HepG2 (cell line): Measurements from ENCODE around the gene MAN1B1. TPM values are rescaled to one million over a fixed set of nuclear protein-coding genes. Genes with fewer than 3 reads are reported as not detected.

Source experiments
- ATF6 ChIP-seq: sonication (generic); formaldehyde crosslinking; conservative IDR thresholded peaks from 2 replicates; pipeline ENCODE4 v1.4.0; 2020; ENCODE audit warnings: missing genetic modification reagents
- BRCA1 ChIP-seq: sonication (generic); formaldehyde crosslinking; IDR thresholded peaks from 2 replicates; pipeline ENCODE4 v1.4.0; 2020; ENCODE audit warnings: missing genetic modification reagents
- DMAP1 ChIP-seq: IDR thresholded peaks from 2 replicates; pipeline ENCODE4 v1.6.1; 2016
- FOXM1 ChIP-seq: sonication (generic); formaldehyde crosslinking; IDR thresholded peaks from 2 replicates; pipeline ENCODE4 v1.5.0; 2020; ENCODE audit warnings: missing genetic modification reagents
- HCFC1 ChIP-seq: fragments of 150-350 bp; IDR thresholded peaks from 2 replicates; pipeline ENCODE4 v1.6.1; 2014; ENCODE audit warnings: low read depth, low read length
- NFIC ChIP-seq: IDR thresholded peaks from 2 replicates; pipeline ENCODE4 v1.6.1; 2012; ENCODE audit warnings: mild to moderate bottlenecking, low read length, inconsistent platforms
- NKX3-1 ChIP-seq: sonication (generic); formaldehyde crosslinking; IDR thresholded peaks from 2 replicates; pipeline ENCODE4 v1.5.0; 2020; ENCODE audit warnings: missing genetic modification reagents
- RBAK ChIP-seq: sonication (generic); formaldehyde crosslinking; IDR thresholded peaks from 2 replicates; pipeline ENCODE4 v1.5.1; 2020; ENCODE audit warnings: mild to moderate bottlenecking, missing genetic modification reagents
- REXO4 ChIP-seq: sonication (generic); formaldehyde crosslinking; IDR thresholded peaks from 2 replicates; pipeline ENCODE4 v1.8.0; 2022; ENCODE audit warnings: missing genetic modification reagents, mild to moderate bottlenecking, borderline replicate concordance
- RFX1 ChIP-seq: fragments of 450-650 bp; IDR thresholded peaks from 2 replicates; pipeline ENCODE4 v1.6.1; 2017
- TFAP4 ChIP-seq: sonication (generic); IDR thresholded peaks from 2 replicates; pipeline ENCODE4 v1.6.1; 2016; ENCODE audit warnings: low read depth, borderline replicate concordance
- ZBTB44 ChIP-seq: sonication (generic); formaldehyde crosslinking; IDR thresholded peaks from 2 replicates; pipeline ENCODE4 v1.4.0; 2020; ENCODE audit warnings: missing genetic modification reagents
- ZNF124 ChIP-seq: sonication (generic); formaldehyde crosslinking; IDR thresholded peaks from 2 replicates; pipeline ENCODE4 v1.4.0; 2020; ENCODE audit warnings: missing genetic modification reagents
- ZNF136 ChIP-seq: sonication (generic); formaldehyde crosslinking; IDR thresholded peaks from 2 replicates; pipeline ENCODE4 v1.8.1; 2022; ENCODE audit warnings: low read depth, mild to moderate bottlenecking, moderate library complexity, missing genetic modification reagents
- ZNF160 ChIP-seq: sonication (generic); formaldehyde crosslinking; IDR thresholded peaks from 2 replicates; pipeline ENCODE4 v1.8.0; 2022; ENCODE audit warnings: mild to moderate bottlenecking, inconsistent platforms, missing genetic modification reagents
- ZNF44 ChIP-seq: sonication (generic); formaldehyde crosslinking; IDR thresholded peaks from 2 replicates; pipeline ENCODE4 v1.5.1; 2020; ENCODE audit warnings: mild to moderate bottlenecking, missing genetic modification reagents
- ZNF451 ChIP-seq: sonication (generic); formaldehyde crosslinking; IDR thresholded peaks from 2 replicates; pipeline ENCODE4 v1.5.0; 2020; ENCODE audit warnings: mild to moderate bottlenecking, missing genetic modification reagents
- ZNF672 ChIP-seq: sonication (generic); formaldehyde crosslinking; IDR thresholded peaks from 2 replicates; pipeline ENCODE4 v1.8.1; 2022; ENCODE audit warnings: missing genetic modification reagents
- ZNF784 ChIP-seq: sonication (generic); formaldehyde crosslinking; IDR thresholded peaks from 2 replicates; pipeline ENCODE4 v1.5.1; 2020; ENCODE audit warnings: missing genetic modification reagents, mild to moderate bottlenecking, borderline replicate concordance
- ZSCAN12 ChIP-seq: sonication (generic); formaldehyde crosslinking; IDR thresholded peaks from 2 replicates; pipeline ENCODE4 v1.9.0; 2021; ENCODE audit warnings: mild to moderate bottlenecking, missing genetic modification reagents
- polyA plus RNA-seq, 8 experiments: library from polyadenylated mRNA; depleted of rRNA in 3 of 8; stranded (reverse) in 7 of 8; unstranded in 1 of 8; fragments of >200 nt; fragmentation: Illumina TruSeq in 4 of 8; extraction: Trizol in 4 of 8; gene quantifications; 2 replicates each; pipeline versions ENCODE4 v1.2.1 to v1.2.3, GENCODE V29; 2011 to 2016; ENCODE audit warnings: low read depth in 4 of 8, missing spikeins in 1 of 8, mixed read lengths in 1 of 8; ENCODE audit not compliant: insufficient read depth in 1 of 8
- total RNA-seq, 5 experiments: library from RNA; depleted of rRNA; stranded (reverse); fragments of >200 nt; fragmentation: Illumina TruSeq; extraction: Trizol; gene quantifications; 2 replicates each; pipeline ENCODE4 v1.2.3, GENCODE V29; 2016; ENCODE audit warnings: low read depth in 1 of 5
- TF ChIP-seq, protein P1 (sequence below): conservative IDR thresholded peaks from 2 replicates; pipeline ENCODE4 v1.6.1; 2018; ENCODE audit warnings: missing genetic modification reagents
- TF ChIP-seq, protein P2 (sequence below): sonication (generic); formaldehyde crosslinking; IDR thresholded peaks from 2 replicates; pipeline ENCODE4 v1.4.0; 2020; ENCODE audit warnings: mild to moderate bottlenecking, low read depth, missing genetic modification reagents

MAN1B1 gene
- total and polyA plus RNA-seq, 2 of the 13 experiments (the other 11 are each of a cell fraction or from before 2014, with no cell fraction given) = 48.9 to 59.5 TPM

DNA sequence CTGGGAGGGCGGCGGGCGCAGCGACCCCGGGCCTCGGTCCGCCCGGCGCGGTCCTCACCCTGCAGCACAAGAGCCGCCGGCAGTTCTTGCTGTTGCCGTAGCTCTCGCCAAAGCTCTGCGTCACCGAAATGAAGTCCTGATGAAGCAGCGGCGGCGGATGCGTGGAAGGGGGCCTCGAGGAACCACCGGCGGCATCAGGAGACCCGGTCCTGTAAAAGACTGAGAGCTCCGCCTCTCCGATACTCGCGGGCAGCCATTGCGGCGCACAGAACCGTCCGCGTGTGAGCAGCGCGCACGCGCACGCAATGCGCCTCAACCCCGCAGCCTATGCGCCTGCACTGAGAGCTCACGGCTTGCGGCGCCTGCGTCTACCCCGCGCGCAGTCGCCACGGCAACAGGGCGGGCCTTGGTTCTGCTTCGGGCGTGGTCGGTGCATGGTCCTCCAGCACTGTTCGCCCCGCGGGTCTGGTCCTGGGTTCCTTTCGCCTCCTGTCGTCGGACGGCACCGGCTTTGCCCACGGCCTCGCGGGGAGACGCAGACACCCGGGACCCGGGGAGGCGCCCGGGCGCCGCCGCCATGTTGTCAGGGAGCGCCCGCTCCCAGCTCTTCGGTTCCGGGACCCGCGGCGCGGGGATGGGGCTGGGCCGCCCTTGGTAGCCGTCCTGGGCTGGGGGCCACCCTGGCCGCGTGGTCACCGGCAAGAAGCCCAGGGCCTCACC is 42.8 kb downstream of the MAN1B1 start (continued):
- TF ChIP-seq ZNF136 (CRISPR knock-in tag) (peak; percentile 67; the same call in 1 of the 2 replicates), ZNF784 (CRISPR knock-in tag) (peak; percentile 83; the same call in 1 of the 2 replicates), RBAK (CRISPR knock-in tag) (no peak), TFAP4 (no peak; the same call in 1 of the 2 replicates), ZSCAN12 (CRISPR knock-in tag) (peak; percentile 64; the same call in 1 of the 2 replicates), FOXM1 (CRISPR knock-in tag) (no peak), ZNF451 (no peak), NKX3-1 (CRISPR knock-in tag) (peak; percentile 45), ZNF672 (CRISPR knock-in tag) (no peak), NFIC (no peak), ATF6 (no peak), ZBTB44 (CRISPR knock-in tag) (no peak), BRCA1 (CRISPR knock-in tag) (no peak), ZNF44 (CRISPR knock-in tag) (no peak), REXO4 (CRISPR knock-in tag) (no peak), RFX1 (peak; percentile 98), ZNF124 (CRISPR knock-in tag) (no peak; the same call in 1 of the 2 replicates), DMAP1 (CRISPR knock-in tag) (peak; percentile 73), HCFC1 (no peak), ZNF160 (CRISPR knock-in tag) (no peak)
- TF ChIP-seq, protein P1, sequence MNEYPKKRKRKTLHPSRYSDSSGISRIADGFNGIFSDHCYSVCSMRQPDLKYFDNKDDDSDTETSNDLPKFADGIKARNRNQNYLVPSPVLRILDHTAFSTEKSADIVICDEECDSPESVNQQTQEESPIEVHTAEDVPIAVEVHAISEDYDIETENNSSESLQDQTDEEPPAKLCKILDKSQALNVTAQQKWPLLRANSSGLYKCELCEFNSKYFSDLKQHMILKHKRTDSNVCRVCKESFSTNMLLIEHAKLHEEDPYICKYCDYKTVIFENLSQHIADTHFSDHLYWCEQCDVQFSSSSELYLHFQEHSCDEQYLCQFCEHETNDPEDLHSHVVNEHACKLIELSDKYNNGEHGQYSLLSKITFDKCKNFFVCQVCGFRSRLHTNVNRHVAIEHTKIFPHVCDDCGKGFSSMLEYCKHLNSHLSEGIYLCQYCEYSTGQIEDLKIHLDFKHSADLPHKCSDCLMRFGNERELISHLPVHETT (CRISPR knock-in tag) = peak; percentile 12; the same call in 1 of the 2 replicates
- TF ChIP-seq, protein P2, sequence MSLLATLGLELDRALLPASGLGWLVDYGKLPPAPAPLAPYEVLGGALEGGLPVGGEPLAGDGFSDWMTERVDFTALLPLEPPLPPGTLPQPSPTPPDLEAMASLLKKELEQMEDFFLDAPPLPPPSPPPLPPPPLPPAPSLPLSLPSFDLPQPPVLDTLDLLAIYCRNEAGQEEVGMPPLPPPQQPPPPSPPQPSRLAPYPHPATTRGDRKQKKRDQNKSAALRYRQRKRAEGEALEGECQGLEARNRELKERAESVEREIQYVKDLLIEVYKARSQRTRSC = no peak
